Germinal center (tissue), 1 donor: ENCODE results near the gene CORO1C.

Experiments
- DNase-seq: peaks from one replicate; pipeline ENCODE4 v3.0.0; 2012; ENCODE audit warnings: mixed read lengths, low spot score

CORO1C gene

DNA sequence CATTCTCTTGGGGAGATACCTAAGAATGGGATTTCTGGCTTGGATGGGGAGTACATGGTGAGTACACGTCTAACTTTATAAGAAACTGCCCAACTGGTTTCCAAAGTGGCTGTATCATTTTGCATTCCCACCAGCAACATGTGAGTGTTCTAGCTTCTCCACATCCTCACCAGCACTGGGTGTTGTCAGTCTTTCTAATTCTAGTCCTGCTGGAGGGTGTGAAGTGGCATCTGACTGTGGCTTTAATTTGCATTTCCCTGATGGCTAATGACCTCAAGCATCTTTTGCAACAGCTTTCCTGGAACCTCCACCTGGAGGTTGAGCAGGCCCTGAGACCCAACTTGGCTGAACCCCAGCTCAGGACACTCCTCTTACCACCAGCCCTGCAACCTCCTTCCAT is 115.4 kb downstream of the CORO1C start:
- no peak for DNase-seq

DNA sequence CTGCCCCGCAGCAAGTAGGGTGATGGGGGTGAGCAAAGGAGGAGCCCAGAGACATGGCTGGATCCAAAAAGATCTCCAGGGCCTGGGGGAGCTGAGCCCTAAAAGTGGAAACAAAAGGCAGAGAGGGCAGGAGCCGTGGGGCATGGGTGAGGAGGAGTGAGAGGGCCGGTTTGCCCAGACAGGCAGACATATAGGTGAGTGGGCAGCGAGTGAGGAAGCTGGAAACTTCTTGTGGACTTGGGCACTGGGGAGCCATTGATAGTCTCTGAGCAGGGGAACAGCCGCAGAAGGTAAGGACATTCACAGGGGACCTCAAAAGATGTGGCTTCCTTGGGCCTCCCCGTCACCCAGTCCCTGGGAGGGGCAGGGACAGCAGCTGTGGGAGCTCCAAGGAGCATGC is 116.7 kb downstream of the CORO1C start:
- no peak for DNase-seq

DNA sequence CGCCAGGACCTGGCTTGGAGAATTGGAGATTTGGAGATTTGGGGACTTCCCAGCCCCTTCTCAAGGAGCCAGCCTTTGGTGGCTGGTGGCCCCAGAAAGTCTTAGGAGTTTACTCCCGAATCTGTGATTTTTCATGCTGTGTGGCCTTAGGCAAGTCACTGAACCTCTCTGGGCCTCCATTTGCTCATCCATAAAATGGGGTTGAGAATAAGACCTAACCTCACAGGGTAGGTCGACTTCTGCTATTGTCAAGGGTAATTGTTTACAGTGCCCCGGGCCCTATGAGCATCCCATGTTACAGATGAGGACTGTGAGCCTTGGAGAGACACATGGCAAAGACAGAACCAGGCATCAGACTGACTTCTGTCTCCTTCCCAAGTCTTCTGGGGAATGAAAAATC is 117.3 kb downstream of the CORO1C start:
- no peak for DNase-seq

DNA sequence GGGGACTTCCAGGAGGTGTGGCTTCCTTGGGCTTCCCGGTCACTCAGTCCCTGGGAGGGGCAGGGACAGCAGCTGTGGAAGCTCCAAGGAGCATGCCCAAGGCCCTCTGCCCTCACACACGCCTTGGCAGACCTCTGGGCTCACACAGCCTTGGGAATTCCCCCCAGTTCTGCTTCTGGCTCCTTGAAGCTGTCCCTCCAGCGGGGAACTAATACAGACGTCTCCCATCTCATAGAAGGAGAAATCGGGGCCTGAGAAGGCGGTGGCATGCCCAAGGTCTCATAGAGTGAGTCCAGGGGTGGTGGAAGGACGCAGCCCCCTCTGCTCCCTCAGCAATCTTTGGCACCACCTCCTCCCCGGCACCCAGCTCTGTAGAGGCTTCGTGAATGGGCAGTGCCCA is 117.8 kb downstream of the CORO1C start:
- DNase-seq: no peak

DNA sequence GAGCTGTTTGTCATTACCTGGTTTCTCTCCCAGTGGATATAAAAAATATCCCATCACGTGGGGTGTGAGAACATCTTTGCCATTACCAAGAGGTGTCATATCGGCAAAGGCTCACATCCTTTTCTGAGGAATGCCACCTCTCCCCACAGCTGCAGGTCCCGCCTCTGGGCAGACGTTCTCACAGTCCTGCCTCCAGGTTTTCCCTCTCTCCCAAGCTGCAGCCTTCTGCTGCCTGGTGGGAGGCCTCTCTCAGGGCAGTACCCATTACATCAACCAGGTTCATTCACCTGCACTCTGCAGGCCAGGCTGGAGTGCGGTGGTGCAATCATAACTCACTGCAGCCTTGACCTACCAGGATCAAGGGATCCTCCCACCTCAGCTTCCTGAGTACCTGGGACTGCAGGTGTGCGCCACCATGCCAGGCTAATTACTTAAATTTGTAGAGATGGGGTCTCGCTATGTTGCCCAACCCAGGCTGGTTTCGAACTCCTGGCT is 118.5 kb downstream of the CORO1C start:
- no peak for DNase-seq

DNA sequence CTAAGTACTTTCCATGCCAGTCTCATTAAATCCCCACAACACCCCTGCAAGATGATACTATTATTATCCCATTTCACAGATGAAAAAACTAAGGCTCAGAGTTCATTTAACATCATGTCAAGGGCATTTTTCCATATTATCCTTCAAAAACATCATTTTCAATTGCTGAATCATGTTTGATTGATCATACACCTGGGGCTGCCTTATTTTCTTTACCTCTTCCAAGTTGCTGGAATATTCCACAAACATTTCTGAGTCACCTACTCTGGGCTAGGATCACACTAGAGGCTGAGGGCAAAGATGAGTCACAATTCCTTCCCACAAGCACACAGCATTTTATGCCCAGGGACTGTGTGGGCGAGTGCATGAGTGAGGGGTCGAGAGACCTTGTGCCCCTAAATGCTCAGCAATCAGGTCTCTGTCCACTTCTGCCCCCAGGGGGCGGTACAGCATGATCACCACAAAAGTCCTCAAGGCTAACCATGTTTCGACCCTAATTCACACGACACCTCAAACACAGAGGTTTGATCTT is 119.4 kb downstream of the CORO1C start:
- DNase-seq: peak; percentile 45

DNA sequence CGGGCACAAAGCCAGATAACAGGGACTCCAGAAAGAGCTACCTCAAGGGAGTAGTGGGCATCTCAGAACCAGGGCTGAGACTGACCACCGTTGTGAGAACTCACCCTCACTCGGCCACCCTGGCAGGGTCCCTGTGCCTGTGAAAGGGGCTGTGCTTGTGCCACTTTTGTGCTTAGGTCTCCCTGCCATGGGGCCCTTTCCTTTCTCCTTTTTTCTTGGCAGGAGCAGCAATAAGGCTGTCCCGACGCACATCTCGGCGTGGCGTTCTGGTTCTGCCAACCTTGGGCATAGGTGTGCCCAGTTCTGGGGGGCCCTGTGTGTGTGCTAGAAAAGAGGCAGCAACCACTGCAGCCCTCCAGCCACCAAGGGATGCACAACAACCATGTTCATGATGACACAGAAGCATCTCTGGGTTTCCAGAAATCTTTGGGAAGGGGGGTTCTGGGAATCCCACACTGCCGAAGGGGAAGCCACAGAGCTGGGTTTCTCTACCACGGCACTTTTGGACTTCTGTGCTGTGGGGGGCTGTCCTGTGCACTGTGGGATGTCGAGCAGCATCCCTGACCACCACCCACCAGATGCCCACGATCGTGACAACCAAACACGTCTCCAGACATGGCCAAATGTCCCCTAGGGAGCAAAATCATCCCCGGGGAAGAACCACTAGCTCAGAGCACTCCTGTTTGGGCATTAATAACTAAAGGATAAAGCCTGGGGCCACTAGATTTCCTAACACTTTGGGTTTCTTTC is 120.3 kb downstream of the CORO1C start:
- DNase-seq: no peak

DNA sequence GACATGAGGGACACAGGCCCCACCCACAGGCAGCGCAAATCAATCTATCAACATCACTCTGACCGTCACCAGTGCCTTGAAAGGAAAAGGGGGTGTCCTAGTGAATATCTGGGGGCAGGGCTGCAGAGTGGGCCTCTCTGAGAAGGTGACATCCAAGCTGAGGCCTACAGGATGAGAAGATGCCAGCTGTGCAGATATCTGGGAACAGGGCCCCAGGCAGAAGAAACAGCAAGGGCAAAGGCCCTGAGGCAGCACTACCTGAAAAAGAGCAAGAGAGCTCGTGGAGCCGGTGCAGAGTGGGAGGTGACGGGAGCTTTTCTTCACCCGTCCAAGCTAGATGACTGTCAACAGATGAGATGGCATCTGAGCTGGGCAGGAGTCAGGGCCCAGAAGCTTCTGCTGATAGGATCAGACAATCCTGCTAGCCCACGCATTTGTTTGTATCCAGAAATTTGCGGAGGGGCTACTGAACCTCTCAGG is 120.9 kb downstream of the CORO1C start:
- no peak for DNase-seq

DNA sequence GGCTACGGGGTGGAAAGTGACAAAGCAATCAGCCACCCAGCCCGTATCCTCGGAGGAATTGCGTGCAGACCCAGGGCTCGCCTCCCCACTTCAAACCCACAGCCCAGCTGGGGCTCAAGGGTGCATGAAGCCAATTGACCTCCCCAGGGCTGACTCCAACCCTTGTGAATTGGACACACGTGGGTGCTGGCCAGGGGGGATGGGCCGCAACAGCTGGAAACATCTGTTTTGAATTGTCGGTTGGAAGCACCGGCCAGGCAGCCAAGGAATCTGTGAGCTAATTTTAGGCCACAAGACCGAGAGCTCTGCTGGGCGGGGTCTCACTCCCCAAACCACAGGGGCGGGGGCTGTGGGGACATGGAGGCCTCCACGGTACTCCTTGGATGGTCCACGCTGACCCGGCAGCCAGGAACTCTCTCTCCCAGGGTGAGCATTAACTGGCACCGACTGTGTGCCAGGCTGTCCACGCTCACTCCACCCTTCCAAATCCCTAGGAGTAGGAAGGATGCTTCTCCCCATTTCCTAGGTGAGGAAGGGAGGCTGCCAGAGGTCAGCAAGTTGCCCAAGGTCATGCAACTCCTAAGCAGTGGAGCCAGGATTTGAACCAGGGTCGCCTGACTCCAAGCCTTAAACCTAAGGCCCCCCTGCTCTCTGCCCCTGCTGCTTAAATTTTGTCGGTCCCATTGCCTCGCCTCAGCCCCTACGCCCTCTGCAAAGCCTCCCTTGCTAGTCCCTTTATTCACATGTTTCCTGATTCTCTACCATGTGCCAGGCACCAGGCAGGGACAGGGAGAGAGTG is 121.6 kb downstream of the CORO1C start:
- DNase-seq: no peak

DNA sequence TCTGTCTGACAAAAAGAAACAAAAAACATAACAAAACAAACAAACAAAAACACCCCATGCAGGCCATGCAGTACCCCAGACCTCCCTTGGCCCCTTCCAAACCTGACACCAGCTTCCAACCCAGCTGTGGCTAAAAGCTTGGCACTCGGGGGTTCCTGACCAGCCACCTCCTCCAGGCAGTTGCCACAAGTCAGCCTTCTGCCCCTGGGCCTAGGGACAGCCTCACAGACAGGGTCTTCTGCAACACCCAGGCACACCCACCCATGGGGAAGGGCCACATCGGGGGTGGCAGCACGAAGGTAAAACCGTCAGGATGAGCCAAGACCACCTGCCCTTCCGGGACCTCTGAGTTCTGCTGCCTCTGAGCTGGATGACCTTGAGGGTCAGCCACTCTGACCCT is 122.7 kb downstream of the CORO1C start:
- DNase-seq: no peak

DNA sequence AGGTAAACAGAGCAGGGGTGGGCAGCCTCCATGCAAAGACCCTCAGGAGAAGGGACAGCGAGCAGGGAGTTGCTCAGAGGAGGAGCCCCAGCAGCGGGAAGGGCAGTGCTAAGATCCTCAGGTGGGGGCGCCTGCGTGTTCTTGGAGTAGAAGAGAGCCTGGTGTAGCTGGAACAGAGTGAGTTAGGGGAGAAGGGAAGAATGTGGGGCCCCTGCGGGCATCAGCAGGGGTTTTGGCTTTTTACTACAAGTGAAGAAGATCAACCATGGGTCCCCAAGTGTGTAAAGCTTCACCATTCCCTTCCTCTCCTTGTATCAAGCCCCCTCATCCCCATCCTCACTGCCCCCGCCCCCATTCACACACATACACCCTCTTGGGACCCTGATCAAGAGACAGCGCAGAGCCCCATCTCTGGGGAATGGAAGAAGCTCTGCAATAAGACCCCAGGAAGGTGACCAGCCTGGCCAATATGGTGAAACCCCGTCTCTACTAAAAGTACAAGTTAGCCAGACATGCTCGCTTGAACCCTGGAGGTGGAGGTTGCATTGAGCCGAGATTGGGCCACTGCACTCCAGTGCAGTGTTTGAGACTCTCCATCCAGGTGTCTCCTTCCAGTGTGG is 123.2 kb downstream of the CORO1C start:
- DNase-seq: no peak

DNA sequence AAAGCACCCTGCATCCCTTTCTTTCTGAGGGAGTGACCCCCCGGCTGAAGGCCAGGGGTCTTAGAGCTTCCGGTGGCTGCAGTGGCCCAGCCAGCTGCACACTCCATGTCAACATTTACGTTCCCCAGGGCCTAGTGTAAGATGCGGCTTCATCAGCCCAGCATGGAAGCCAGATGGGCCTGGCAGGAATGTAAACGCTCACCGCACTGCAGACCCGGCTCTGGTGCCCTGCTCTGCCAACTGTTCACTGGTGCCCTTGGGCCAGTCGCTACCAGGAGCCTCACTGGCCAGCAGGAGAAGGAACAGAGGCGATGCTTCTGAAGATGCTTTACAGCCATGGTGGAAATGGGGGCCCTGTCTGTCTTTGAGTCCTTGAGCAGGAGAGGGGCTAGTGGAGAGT is 124.8 kb downstream of the CORO1C start:
- no peak for DNase-seq

DNA sequence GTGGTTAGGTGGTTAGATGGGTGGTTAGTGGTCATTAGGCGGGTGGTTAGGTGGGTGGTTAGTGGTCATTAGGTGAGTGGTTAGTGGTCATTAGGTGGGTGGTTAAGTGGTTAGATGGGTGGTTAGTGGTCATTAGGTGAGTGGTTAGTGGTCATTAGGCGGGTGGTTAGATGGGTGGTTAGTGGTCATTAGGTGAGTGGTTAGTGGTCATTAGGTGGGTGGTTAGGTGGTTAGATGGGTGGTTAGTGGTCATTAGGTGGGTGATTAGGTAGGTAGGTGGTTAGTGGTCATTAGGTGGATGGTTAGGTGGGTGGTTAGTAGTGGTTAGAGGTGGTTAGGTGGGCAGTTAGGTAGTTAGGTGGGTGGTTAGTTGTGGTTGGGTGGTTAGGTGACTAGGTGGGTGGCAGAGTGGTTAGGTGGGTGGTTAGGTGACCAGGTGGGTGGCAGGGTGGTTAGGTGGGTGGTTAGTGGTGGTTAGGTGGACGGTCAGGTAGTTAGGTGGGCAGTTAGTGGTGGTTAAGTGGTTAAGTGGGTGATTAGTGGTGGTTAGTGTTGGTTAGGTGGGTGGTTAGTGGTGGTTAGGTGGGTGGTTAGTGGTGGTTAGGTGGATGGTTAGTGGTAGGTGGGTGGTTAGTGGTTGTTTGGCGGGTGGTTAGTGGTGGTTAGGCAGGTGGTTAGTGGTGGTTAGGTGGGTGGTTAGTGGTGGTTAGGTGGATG is 125.5 kb downstream of the CORO1C start:
- DNase-seq: no peak

DNA sequence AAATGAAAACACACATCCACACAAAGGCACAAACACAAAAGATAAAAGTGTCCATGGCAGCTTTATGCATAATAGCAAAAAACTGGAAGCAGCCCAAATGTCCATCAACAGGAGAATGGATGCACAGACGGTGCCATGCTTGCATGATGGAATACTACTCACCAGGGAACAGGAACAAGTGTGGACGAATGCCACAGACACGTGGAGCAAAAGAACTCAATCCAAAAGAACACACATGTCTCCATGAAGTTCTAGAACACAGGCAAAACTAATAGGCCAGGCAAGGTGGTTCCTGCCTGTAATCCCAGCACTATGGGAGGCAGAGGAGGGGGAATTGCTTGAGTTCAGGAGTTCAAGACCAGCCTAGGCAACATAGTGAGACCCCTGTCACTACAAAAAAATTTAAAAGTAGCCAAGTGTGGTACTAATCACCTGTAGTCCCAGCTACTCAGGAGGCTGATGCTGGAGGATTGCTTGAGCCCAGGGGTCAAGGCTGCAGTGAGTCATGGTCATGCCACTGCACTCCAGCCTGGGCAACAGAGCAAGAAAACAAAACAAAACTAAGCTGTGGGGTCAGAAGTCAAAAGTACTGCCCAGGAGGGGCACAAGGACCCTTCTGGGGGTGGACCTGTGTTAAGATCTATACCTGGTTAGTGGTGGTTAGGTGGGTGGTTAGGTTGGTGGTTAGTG is 126.2 kb downstream of the CORO1C start:
- no peak for DNase-seq

DNA sequence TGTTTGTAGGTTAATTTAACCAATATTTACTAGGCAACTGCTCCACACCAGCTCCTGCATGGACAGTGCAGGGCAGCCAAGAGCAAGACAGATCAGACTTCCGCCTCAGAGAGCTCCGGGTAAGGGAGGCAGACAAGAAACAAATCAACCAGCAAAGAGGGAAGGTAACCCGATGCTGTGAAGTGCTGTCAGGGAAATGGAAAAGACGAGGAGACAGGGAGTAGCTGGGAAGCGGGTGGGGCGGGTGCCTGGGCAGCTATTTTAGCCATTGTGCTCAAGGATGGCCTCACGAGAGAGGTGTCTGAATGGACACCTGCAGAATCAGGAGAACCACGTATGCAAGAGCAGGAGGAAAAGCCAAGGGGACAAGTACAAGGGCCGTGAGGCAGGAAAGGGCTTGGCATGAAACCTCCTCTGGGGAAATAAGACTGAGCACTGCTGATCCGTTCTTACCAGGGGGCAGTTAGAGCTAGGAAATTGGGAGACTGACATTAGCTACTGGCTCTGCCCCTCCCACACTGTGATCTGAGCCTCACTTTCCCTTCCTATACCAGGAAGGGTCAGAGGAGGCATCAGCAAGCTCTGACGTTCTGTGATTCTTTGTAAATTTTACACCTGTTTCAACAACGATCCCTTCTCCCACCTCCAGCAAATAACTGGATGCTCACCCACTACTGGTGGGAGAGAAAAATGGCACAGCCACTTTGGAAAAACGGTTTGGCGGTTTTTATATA is 126.9 kb downstream of the CORO1C start:
- DNase-seq: no peak

DNA sequence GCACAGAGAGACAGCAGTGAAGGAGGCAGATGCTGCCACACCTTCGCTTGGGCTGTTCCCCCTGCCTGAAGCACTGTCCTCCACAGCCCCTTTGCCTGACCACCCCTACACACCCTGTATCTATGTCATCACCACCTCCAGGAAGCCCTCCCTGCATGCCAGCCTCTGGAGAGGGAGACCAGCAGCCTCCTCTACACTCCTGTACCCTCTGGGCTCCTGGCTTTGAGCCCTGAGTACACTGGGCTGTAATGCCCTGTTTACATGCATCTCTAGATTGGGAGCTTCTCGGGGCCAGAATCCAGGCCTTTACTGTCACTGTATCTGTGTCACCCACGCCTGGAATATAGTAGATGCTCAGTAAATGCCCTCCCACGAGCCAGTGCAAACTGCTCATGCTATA is 127.6 kb downstream of the CORO1C start:
- no peak for DNase-seq

DNA sequence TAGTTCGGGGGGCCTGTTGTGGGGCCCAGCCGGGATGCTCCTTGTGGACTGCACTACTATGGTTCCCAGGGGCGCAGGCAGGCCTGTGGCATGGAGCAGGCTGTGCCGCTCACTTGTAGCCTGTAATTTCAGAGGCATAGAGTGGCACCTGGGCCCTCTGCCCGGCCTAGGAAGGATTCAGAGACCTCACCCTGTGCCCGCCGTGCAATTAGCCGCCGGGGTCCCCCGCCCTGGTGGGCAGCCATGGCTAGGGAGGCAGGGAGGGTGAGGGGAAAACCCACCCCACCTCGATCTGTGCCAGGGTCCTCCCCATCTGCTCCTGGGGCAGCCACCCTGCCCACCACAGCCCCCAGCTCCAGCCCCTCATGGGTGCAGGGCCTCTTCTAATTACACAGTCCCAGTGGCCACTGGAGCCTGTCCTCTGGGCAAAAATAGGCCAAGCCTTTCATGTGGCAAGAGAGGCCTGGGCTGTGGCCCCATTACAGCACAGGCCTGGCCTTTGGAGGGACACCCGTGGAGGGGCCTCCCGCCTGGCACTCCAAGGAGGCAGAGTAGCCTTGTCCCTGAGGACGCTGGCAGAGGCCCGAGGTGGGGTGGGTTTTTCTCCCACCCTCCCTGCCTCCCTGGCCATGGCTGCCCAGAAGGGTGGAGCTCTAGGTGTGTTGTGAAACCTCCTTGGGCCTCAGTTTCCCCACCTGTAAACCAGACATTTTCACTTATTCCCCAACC is 128.2 kb downstream of the CORO1C start:
- DNase-seq: no peak

DNA sequence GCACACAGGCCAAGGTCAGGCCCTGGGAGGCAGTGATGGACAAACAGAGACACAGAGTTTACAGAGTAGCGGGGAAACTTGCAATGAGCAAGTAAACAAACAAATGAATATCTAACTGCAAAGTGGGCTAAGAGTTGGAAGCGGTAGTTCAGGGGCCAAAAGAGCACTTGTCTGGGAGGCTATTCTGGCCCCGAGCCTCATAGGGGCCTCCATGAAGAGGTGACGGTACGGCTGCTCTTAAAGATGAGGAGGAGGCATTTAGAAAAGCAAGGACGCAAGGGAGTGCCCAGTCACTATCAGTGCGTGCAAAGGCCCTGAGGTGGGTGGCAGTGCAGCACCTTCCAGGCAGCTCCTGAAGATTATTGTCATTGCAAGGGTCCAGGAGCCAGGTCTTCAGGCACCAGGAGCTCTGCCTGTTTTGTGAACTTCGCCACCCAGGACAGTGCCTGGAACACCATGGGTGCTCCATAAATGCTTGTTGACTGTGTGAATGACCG is 129.1 kb downstream of the CORO1C start:
- no peak for DNase-seq

DNA sequence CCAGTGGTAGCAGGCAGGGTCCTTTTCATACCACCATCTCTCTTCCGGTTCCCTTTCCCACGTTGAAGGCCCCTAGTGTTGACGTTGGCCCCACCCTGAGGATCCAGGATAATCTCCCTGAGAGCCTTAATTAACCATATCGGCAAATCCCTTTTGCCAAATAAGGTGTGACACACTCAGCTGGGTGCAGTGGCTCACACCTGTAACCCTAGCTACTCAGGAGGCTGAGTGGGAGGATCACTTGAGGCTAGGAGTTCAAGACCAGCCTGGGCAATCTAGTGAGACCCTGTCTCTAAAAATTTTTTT is 130.7 kb downstream of the CORO1C start:
- no peak for DNase-seq
